ENCODE results near the gene PIGZ. TPM values are rescaled to one million over a fixed set of nuclear protein-coding genes. Genes with fewer than 3 reads are reported as not detected.

The PIGZ gene
- total RNA-seq, 2 experiments from 2014 or later = 0.27 to 0.38 TPM

DNA sequence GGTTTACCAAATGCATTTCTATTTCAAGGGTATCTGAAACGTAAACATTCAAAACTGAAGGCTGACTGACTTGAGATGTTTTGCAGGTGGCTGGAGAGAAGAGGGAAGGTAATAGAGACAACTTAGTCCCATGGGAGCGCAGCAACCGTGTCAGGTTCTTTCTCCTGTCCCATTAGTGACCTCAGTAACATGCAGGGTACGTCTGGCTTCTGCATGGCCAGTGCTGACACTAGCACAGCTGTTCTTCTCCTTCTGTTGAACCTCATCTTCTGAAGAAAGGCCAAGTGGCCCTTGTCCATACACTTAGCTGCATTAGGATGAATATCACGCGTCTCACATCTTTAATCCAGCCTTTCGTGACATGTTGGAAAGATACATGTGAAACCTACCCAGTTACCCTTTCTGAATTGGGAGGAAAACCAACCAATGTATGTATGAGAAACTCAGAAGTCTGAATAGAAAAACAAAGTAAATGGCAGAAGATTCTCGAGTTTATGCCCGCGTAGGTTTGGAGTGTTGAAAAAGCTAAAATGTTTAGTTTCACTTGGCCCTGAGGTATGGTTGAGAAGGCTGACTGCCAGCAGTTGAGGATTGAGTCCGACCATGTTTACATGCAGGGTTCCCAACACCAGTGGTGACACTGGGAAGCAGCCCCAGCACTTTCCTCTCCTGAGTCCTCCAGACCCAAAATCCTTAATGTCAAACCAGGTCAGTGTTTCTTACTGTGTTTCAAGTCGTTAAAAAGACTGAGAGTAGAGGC lies 36.6 kb downstream of the PIGZ start:
- H3K4me3 Mint-ChIP-seq = no peak overlapping the region
- H3K27me3 Mint-ChIP-seq = no peaks in the 10 kb centered on the region
- H3K9me3 Mint-ChIP-seq = no peaks in the 10 kb centered on the region
- no peaks in the 10 kb centered on the region for H3K4me1 Mint-ChIP-seq
- no peak for DNase-seq
- peak overlapping the region; percentile 79 for H3K27ac Mint-ChIP-seq
- H3K36me3 Mint-ChIP-seq = peaks cover 19% of the 10 kb centered on the region

DNA sequence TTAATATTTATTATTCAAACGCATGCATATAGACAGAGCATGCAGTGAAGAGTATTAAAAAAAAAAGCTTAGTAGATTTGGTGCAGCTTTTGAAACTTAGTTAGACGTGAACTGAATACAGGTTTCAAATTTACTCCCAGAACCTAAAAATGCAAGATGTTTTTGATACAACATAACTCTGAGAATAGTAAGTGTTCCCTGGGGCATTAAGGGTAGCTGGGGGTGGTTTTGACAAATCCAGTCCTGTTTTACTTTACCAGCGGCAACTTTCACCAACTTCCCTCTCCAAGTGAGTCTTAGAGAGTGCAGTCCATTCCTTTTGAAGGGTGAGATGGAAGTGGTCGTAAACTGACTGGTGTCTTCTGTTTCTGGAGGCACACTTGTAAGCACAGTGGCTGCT lies 37.5 kb downstream of the PIGZ start:
- Mint-ChIP-seq H3K27me3 (no peaks in the 10 kb centered on the region), H3K4me1 (no peaks in the 10 kb centered on the region), H3K27ac (no peak overlapping the region), H3K4me3 (no peak overlapping the region), H3K36me3 (peaks cover 11% of the 10 kb centered on the region), H3K9me3 (no peaks in the 10 kb centered on the region)
- no peak for DNase-seq

DNA sequence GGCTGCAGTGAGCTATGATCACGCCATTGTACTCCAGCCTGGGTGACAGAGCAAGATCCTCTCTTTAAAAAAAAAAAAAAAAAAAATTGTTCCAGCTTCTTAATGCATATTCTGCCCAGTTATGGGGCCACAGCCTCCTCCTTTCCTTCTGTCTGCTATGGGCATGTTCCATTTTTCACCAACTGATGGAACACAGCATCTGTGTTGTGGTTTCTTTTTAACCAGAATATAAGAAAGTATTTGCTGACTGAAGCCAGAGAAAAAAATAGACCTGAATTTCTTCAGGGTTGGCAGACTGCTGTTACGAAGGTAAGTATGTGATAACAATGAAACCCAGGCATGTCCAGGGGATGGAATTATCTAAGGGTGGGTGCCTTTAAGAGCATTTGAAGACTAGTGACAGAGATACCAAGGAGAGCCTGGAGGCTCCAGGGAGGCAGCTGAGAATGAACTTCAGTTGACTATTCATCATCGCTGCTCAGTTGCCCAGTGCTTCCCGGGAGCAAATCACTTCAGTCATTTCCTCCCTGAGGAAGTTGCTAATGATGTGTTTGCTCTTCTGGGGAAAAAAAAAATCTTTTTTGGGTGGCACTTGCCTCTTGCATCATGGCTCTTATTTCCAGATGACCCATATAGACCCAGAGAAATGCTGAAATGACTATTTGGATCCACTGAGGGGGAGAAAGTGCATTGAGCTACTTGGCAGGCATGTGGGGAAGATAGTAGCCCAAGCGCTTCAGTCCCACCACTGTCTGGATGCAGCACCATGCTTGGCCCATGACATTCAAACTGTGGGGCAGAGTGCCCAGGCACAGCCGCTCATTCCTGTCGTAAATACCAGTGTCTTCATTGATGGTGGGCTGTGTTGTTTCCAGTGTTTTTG lies 40.8 kb downstream of the PIGZ start:
- H3K36me3 Mint-ChIP-seq = peaks cover 5% of the 10 kb centered on the region
- no peak overlapping the region for H3K4me3 Mint-ChIP-seq
- DNase-seq = no peak
- no peaks in the 10 kb centered on the region for H3K4me1 Mint-ChIP-seq
- no peaks in the 10 kb centered on the region for H3K27me3 Mint-ChIP-seq
- H3K27ac Mint-ChIP-seq = no peak overlapping the region
- no peaks in the 10 kb centered on the region for H3K9me3 Mint-ChIP-seq

DNA sequence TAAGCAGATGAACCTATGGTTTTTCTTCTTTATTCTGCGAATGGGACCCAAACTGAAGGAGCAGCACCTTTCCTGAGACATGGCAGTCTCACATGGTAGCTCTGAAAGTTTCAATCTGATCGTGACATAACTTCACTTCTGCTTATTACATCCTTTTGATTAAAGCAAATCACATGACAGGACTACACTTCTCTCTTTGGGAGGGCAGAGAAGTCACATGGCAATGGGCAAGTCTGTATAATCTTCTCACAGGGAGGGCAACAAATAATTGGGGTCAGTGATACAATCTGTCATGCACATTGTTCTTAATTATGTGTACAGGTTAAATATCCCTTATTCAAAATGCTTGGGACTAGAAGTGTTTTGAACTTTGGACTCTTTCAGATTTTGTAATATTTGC lies 47.9 kb downstream of the PIGZ start:
- Mint-ChIP-seq H3K9me3 (peaks cover 3% of the 10 kb centered on the region), H3K27ac (no peak overlapping the region), H3K4me3 (no peak overlapping the region), H3K27me3 (no peaks in the 10 kb centered on the region), H3K4me1 (no peaks in the 10 kb centered on the region), H3K36me3 (peaks cover 15% of the 10 kb centered on the region)
- no peak for DNase-seq

DNA sequence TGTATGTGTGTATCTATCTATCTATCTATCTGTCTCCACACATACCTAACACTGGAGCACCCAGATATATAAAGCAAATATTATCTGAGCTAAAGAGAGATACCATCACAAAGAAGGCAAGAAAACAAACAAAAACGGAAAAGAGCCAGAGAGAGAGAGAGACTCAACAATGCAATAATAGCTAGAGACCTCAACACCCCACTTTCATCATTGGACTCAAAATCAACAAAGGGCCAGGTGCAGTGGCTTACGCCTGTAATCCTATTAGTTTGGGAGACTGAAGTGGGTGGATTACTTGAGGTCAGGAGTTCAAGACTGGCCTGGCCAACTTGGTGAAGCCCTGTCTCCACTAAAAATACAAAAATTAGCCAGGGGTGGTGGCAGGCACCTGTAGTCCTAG lies 49.7 kb downstream of the PIGZ start:
- H3K4me3 Mint-ChIP-seq = no peak overlapping the region
- H3K27ac Mint-ChIP-seq = no peak overlapping the region
- H3K36me3 Mint-ChIP-seq = peaks cover 28% of the 10 kb centered on the region
- no peaks in the 10 kb centered on the region for H3K4me1 Mint-ChIP-seq
- DNase-seq = no peak
- H3K9me3 Mint-ChIP-seq = peaks cover 3% of the 10 kb centered on the region
- H3K27me3 Mint-ChIP-seq = no peaks in the 10 kb centered on the region

DNA sequence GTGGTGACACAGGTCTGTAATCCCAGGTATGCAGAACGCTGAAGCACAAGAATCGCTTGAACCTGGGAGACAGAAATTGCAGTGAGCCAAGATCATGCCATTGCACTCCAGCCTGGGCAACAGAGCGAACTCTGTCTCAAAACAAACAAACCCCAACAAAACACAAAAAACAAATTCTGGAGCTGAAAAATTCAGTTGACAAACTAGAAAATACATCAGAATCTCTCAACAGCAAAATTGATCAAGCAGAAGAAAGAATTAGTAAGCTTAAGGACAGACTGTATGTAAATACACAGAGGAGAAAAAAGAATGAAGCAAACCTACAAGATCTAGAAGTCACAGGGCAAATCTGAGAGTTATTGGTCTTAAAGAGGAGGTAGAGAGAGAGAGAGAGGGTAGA lies 51.6 kb downstream of the PIGZ start:
- H3K27me3 Mint-ChIP-seq = no peaks in the 10 kb centered on the region
- no peak for DNase-seq
- H3K4me3 Mint-ChIP-seq = no peak overlapping the region
- H3K27ac Mint-ChIP-seq = no peak overlapping the region
- H3K4me1 Mint-ChIP-seq = no peaks in the 10 kb centered on the region
- H3K36me3 Mint-ChIP-seq = peaks cover 33% of the 10 kb centered on the region
- peaks cover 3% of the 10 kb centered on the region for H3K9me3 Mint-ChIP-seq

DNA sequence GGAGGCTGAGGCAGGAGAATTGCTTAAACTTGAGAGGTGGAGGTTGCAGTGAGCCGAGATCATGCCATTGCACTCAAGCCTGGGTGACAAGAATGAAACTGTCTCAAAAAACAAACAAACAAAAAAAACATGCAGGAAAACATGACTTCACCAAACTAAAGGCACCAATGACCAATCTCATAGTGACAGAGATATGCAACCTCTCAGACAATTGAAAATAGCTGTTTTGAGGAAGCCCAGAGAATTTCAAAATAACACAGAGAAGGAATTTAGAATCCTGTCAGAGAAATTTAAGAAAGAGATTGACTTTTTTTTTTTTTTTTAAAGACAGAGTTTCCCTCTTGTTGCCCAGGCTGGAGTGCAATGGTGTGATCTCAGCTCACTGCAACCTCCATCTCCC lies 52.4 kb downstream of the PIGZ start:
- Mint-ChIP-seq H3K9me3 (peaks cover 3% of the 10 kb centered on the region), H3K4me1 (no peaks in the 10 kb centered on the region), H3K27ac (no peak overlapping the region), H3K36me3 (peaks cover 32% of the 10 kb centered on the region), H3K27me3 (no peaks in the 10 kb centered on the region), H3K4me3 (no peak overlapping the region)
- DNase-seq = no peak

DNA sequence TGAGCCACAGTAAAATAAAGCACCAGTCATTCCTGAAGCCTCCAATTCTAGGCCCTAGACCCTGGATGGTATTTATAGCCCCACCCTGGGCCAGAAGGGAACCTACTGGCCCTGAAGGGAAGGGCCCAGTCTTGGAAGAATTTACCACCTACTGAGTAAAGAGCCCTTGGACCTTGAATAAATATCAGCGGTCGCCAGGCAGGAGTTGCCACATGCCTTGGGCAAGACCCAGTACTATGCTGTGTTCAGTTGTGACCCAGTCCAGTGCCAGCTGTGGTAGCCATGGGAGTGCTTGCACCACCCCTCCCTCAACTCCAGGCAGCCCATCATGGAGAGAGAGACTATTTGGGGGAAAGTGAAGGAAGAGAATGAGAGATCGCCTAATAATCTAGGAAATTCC lies 53.3 kb downstream of the PIGZ start:
- Mint-ChIP-seq H3K27ac (no peak overlapping the region), H3K27me3 (no peaks in the 10 kb centered on the region), H3K9me3 (peaks cover 3% of the 10 kb centered on the region), H3K4me1 (no peaks in the 10 kb centered on the region), H3K36me3 (peaks cover 31% of the 10 kb centered on the region), H3K4me3 (no peak overlapping the region)
- no peak for DNase-seq

DNA sequence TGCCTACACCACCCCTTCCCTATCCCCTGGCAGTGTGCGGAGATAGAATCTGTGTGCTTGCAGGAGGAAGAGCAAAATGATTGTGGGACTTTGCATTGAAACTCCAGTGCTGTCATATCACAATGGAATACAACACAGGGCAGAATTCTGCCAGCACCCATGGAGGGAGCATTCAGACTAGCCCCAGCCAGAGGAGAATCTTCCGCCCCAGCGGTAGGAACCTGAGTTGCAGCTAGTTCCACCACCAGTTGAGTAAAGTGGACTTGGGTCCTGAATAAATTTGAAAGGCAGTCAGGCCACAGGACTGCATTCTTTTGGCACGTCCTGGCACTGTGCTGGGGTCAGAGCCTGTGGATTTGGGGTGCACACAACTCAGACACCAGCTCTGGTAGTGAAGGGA lies 53.8 kb downstream of the PIGZ start:
- peaks cover 3% of the 10 kb centered on the region for H3K9me3 Mint-ChIP-seq
- peaks cover 33% of the 10 kb centered on the region for H3K36me3 Mint-ChIP-seq
- no peak overlapping the region for H3K27ac Mint-ChIP-seq
- no peak for DNase-seq
- no peaks in the 10 kb centered on the region for H3K27me3 Mint-ChIP-seq
- H3K4me3 Mint-ChIP-seq = no peak overlapping the region
- H3K4me1 Mint-ChIP-seq = no peaks in the 10 kb centered on the region

DNA sequence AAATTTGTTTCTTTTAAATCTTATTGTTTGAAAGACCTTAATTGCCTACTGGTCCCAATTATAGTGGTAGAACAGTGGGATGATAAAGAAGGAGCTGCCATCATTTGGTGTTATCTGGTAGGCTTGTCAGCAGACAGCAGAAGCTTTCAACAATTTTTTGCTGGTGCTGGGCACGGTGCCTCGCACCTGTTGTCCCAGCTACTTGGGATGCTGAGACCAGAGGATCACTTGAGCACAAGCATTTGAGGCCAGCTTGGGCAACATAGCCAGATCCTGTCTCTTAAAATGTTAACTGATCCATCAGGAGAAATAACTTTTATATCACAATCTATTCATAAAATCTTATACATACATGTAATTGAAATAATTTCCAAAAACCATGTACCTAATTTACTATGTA lies 64.9 kb downstream of the PIGZ start:
- Mint-ChIP-seq H3K4me3 (no peak overlapping the region), H3K36me3 (peaks cover 12% of the 10 kb centered on the region), H3K27me3 (no peaks in the 10 kb centered on the region), H3K4me1 (no peaks in the 10 kb centered on the region), H3K27ac (no peak overlapping the region), H3K9me3 (no peaks in the 10 kb centered on the region)
- no peak for DNase-seq

DNA sequence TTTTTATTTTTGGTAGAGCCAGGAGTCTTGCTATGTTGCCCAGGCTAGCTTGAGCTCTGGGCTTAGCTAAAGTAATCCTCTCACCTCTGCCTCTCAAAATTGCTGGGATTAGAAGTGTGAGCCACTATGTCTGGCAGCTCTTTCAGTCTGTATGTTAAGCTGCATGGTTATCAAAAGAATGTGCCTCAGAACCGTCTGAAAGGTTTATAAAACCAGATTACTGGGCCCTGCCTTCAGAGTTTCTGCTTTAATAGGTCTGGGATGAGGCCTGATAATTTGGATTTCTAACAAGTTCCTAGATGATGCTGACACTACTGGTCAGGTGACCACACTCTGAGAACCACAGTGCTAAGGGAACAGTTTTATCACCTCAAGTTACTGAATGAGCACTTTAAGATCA lies 66.3 kb downstream of the PIGZ start:
- Mint-ChIP-seq H3K27me3 (no peaks in the 10 kb centered on the region), H3K9me3 (no peaks in the 10 kb centered on the region), H3K36me3 (peaks cover 10% of the 10 kb centered on the region), H3K27ac (no peak overlapping the region), H3K4me3 (no peak overlapping the region), H3K4me1 (no peaks in the 10 kb centered on the region)
- DNase-seq = no peak

DNA sequence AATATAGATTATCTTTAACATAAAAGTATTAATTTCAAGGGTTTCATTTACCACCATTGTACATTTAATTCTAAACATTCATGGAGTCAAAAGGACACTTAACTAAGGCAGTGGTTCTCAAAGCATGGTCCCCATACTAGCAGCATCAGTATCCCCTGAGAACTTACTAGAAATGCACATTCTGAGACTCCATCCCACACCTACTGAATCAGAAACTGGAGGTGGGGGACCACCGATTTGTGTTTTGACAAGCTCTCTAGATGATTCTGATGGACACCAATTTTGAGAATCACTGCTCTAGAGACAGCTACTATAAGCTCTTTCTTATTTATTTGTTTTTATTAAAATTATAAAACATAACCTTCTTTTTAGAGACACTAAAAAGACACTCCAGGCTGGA lies 66.9 kb downstream of the PIGZ start:
- Mint-ChIP-seq H3K27ac (no peak overlapping the region), H3K4me1 (no peaks in the 10 kb centered on the region), H3K27me3 (no peaks in the 10 kb centered on the region), H3K4me3 (no peak overlapping the region), H3K36me3 (peaks cover 8% of the 10 kb centered on the region), H3K9me3 (no peaks in the 10 kb centered on the region)
- DNase-seq = no peak

Other genes starting within 250 kb of the PIGZ start
- 10 to 100 TPM; 67.9 to 69.5 TPM for gene PAK2, start 229.0 kb downstream of the PIGZ start, total RNA-seq
- gene SENP5, start 100.9 kb downstream of the PIGZ start, total RNA-seq = 10 to 100 TPM; 28.1 to 31.9 TPM
- 100 to 1,000 TPM; 120 to 121 TPM for gene NCBP2, start 26.3 kb downstream of the PIGZ start, total RNA-seq
- 1 to 10 TPM; 2.7 TPM for gene MELTF, start 61.0 kb upstream of the PIGZ start, total RNA-seq

Measured in activated naive CD8-positive, alpha-beta T cell treated with anti-CD3 and anti-CD28 coated beads for 36 hours (primary cell).